Measurements from ENCODE around the gene ALX4. TPM values are rescaled to one million over a fixed set of nuclear protein-coding genes. Genes with fewer than 3 reads are reported as not detected.

ALX4 gene
- total and polyA plus RNA-seq, 2 of the 8 experiments (the other 6 are each of a cell fraction or from before 2014, with no cell fraction given): not detected

GRCh38 chr11:44243595-44244343, 66.2 kb downstream of the ALX4 start (continued):
- TF ChIP-seq CTBP2 (IDR thresholded peaks at IDR 0.05; ENCODE audit: borderline replicate concordance, insufficient read depth, insufficient read length, low read length) (peak; percentile 55), RBBP5 (IDR thresholded peaks at IDR 0.05; ENCODE audit: borderline replicate concordance, low read depth, low read length) (peak; percentile 100), CHD1 (IDR thresholded peaks at IDR 0.05; ENCODE audit: low read depth, low read length) (no peak), HDAC6 (IDR thresholded peaks at IDR 0.05; ENCODE audit: low read depth, low read length) (no peak), JUND (IDR thresholded peaks at IDR 0.05; ENCODE audit: low read length) (no peak), SP4 (IDR thresholded peaks at IDR 0.05; ENCODE audit: low read length) (no peak), ASH2L (IDR thresholded peaks at IDR 0.05; ENCODE audit: low read length) (peak; percentile 100), CHD7 (IDR thresholded peaks at IDR 0.05; ENCODE audit: insufficient replicate concordance, low read length) (no peak), MAX (IDR thresholded peaks at IDR 0.05) (peak; percentile 42), EP300 (IDR thresholded peaks at IDR 0.05; ENCODE audit: borderline replicate concordance in 1 of 2, low read depth in 2 of 2, low read length in 2 of 2) (peak in 1 of 2 experiments; percentile 94; a peak in 1 of 3 replicates)
